Cerebellar cortex (tissue), 1 donor: ENCODE measurements around the gene RAI1.
A peak's percentile ranks its signal among the peaks of the same experiment; 100 is the strongest.
"Not testable (repeated sequence)": the region's sequence is repeated elsewhere in the genome, so short reads cannot be mapped to it uniquely, and the experiment has no call there.

Experiments
- DNase-seq: peaks from one replicate; pipeline ENCODE4 v3.0.0-alpha.2; 2015; ENCODE audit warnings: low spot score

Gene RAI1

GRCh38 chr17:17663160-17664063 lies 17.8 kb upstream of the RAI1 start:
- peak; percentile 59 for DNase-seq

- DNase-seq, result no peak
Measured at GRCh38 chr17:17664064-17664452, 17.2 kb upstream of the RAI1 start.

GRCh38 chr17:17665255-17665654 lies 16.0 kb upstream of the RAI1 start:
- DNase-seq, result no peak

DNA sequence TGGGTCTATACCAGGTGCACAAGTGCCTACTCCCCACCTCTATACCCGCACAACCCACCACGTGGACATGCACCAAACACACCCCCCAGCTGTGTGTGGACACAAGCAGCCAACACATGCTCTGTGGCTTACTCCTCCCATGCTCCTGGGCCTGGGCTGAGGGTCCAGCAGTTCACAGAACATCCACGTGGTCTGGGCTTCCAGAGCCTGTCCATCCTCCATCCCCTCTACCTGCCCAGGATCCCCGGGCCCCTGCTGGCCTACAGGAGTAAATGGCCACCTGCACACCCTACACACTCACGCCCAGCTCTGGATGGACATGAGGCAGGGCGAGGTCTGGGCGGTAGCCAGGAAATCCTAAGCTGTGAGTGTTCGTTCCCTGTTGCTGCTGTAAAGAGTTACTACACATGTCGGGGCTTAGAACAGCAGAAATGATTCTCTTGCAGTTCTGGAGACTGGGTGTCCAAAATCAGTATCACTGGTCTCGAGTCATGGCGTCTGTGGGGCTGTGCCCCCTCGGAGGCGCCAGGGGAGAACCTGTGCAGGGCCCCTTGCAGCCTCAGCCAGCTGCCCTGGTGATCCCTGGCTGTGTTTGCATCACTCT lies 15.0 kb upstream of the RAI1 start:
- DNase-seq, result no peak

- no peak for DNase-seq
Measured at GRCh38 chr17:17667231-17667630, 14.0 kb upstream of the RAI1 start.

DNA sequence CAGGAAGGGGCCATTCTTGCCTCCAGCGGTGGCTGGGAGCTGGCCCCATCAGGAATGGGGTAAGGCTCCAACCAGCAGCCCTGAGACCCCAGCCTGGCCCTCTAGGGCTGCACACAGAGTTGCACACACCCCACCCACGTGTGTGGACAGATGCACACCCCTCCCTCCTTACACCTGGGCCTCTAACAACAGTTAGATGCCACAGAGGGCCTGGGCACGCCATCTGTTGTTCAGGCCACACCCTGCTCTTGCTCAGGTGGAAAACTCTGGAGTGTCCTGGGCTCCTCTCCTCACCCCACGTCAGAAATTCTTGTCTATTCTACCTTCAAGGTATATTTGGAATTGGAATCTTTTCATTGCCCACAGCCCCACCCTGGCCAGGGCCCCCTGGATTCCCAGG lies 13.3 kb upstream of the RAI1 start:
- no peak for DNase-seq

DNA sequence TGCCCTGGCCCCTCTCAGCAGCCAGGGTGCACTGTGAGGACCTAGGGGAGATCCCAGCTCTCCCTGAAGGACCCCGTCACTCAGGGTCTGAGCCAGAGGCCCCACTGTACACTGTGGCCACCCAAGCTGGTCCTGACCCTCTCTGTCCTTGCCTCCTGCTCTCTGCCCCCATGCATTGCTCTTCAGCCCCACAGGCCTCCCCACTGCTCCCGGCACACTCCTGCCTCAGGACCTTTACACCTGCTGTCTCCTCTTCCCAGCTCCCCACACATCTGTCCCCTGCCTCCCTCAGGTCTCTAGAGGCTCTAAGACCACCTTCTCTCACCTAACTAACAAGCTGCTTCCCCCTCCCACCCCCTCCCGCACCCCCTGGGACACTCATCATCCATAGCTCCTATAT lies 12.9 kb upstream of the RAI1 start:
- DNase-seq, result no peak

- DNase-seq, result no peak
Measured at GRCh38 chr17:17668775-17669579, 12.3 kb upstream of the RAI1 start.

GRCh38 chr17:17669580-17670235 lies 11.6 kb upstream of the RAI1 start:
- DNase-seq, result no peak

GRCh38 chr17:17670701-17671305 lies 10.5 kb upstream of the RAI1 start:
- DNase-seq, result no peak

DNA sequence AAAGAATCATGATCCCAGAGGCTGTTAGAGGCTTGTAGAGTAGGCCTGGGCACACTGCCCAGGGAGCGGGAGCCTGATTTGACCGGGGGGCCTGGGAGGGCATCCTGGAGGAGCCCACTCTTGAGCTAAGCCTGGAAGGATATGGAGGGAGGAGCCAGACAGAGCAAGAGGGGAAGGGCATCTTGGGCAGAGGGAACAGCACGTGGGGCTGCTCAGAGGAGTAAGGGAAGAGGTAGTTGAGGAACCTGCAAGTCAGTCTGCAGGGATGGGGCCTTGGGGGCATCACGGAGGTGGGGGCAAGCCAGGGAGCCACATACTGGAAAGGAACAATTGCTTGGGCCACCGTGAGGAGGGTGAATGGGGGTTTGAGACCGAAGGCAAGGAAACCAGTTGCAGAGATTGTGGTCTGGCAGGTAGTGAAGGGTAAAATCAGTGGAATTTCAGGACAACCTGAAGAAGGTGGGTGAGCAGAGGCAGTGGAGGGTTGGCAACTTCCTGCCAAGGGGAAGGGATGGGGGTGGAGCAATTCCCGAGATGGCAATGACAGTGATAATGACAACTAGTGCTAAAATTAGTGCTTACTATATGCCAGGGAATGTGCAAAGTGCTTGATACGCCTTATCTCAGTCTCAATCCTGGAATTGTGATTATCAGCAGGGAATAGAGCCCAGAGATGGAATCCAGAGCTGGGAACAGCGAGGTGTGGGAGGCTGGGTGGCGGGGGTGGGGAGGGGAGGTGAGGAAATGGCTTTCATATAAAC lies 9.7 kb upstream of the RAI1 start:
- no peak for DNase-seq

GRCh38 chr17:17672453-17673368 lies 8.5 kb upstream of the RAI1 start:
- no peak for DNase-seq

DNA sequence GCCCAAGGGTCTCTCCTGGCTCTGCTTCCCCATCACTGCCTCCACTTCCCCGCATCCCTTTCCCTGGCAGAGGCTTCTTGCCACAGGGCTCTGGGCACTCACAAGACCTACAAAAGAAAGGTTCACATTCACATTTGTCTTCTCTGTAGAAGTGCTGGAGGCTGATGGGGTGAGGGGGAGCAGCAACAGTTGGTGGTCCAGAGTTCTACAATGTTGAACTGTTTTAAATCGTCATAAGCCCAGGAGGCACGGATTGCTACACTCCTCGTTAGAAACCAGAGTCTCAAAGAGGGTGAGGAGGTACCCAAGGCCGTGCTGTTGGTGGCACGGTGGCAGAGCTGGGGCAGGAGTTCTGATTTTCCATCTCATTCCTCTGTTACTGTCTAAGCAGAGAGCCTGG lies 5.8 kb upstream of the RAI1 start:
- DNase-seq, result no peak

DNA sequence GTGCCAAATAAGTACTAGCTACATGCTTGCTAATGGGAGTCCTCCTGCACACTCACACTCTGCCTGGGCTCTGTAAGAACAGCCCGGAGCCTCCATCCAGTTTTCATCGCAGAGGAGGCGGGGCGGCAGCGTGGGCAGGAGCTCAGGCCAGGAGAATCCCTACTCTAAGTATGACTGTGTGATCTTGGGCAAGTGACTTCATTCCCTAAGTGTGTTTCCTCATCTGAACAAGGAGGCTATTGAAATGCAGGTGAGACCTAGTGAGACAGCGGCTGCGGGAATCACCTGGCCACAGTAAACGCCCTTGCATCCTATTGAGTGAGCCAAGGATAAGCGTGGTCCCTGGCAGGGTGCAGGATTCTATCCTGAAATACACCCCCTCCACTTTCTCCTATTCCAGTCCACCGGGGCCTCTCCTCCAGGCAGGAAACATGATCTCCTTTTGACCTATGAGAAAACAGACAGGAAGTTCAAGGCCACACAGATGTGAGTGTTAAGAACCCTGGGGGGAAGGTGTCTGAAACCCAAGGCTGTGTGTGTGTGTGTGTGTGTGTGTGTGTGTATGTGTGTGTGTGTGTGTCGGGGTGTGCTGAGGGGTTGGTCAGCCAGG lies 5.2 kb upstream of the RAI1 start:
- no peak for DNase-seq

- no peak for DNase-seq
Measured at GRCh38 chr17:17676752-17677151, 4.5 kb upstream of the RAI1 start.

DNA sequence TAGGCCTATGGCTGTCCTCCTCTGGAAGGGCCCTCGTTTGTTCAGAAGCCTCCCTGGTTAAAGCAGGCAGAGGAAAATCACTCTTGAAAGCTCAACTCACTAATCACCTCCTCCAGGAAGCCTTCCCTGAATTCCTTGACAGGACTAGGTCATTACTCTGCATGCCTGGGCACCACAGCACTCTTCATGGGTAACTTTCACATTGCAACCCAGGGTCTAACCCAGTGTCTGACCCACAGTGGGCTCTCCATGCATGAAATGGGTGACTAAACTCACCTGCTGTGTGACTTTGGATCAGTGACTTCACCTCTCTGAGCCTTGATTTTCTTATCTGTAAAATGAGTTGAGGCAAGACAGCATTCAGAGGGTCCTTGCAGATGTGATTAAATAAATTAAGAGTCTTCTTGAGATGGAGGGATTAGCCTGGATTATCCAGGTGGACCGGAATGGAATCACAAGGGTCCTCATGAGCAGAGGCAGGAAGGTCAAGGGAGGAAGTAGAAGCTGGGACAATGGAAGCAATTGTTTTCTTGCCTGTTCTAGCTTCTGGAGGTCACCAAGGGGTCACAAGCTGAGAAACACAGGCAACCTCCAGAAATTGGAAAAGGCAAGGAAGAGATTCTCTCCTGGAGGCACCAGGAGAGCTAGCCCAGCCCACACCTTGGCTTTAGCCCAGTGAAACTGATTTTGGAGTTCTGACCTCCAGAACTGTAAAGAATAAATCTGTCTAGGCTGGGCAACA lies 3.8 kb upstream of the RAI1 start:
- no peak for DNase-seq

- DNase-seq, result not testable (repeated sequence)
Measured at GRCh38 chr17:17678063-17678699, 3.1 kb upstream of the RAI1 start.

DNA sequence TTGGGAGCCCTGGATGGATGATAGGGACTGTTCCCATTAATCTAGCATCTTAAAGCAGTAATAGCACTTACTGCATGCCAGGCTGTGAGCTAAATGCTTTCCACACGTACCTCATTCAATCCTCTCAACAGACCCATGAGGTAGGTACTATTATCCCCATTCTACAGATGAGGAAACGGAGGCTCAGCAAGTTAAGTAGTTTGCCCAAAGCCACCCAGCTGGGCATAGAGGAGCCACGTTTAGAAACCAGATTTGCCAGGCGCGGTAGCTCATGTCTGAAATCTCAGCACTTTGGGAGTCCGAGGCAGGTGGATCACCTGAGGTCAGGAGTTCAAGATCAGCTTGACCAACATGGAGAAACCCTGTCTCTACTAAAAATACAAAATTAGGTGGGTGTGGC lies 2.0 kb upstream of the RAI1 start:
- no peak for DNase-seq
